SK-N-SH treated with all-trans-retinoic acid at 6 μM for 48 hours (cell line): ENCODE data around the gene TLCD2.

Experiments used
- CREB5 ChIP-seq: fragments of 250-450 bp; sonication (Bioruptor Pico); IDR thresholded peaks from 2 replicates; pipeline ENCODE4 v1.5.1; 2020; ENCODE audit warnings: low read depth, mild to moderate bottlenecking, moderate library complexity
- CSRNP3 ChIP-seq: fragments of 250-450 bp; sonication (Bioruptor Pico); IDR thresholded peaks from 2 replicates; pipeline ENCODE4 v1.5.1; 2021; ENCODE audit warnings: mild to moderate bottlenecking, moderate library complexity
- GLIS3 ChIP-seq: fragments of 250-450 bp; sonication (Bioruptor Pico); IDR thresholded peaks from 2 replicates; pipeline ENCODE4 v1.5.0; 2020; ENCODE audit warnings: mild to moderate bottlenecking, moderate library complexity
- ISL1 ChIP-seq: fragments of 250-450 bp; sonication (Bioruptor Pico); IDR thresholded peaks from 2 replicates; pipeline ENCODE4 v2.1.2; 2022; ENCODE audit warnings: mild to moderate bottlenecking, moderate library complexity
- OSR1 ChIP-seq: fragments of 250-450 bp; sonication (Bioruptor Pico); IDR thresholded peaks from 2 replicates; pipeline ENCODE4 v1.8.0; 2022; ENCODE audit warnings: moderate library complexity, mild to moderate bottlenecking, inconsistent platforms
- PPARA ChIP-seq: fragments of 250-450 bp; sonication (Bioruptor Pico); IDR thresholded peaks from 2 replicates; pipeline ENCODE4 v1.5.0; 2020; ENCODE audit warnings: mild to moderate bottlenecking, borderline replicate concordance
- RARB ChIP-seq: fragments of 250-450 bp; sonication (Bioruptor Pico); IDR thresholded peaks from 2 replicates; pipeline ENCODE4 v1.8.0; 2021; ENCODE audit warnings: mild to moderate bottlenecking, moderate library complexity
- TCF4 ChIP-seq: fragments of 250-450 bp; sonication (Bioruptor Pico); IDR thresholded peaks from 2 replicates; pipeline ENCODE4 v1.8.0; 2021; ENCODE audit warnings: mild to moderate bottlenecking, moderate library complexity, borderline replicate concordance
- ZFP30 ChIP-seq: fragments of 450-650 bp; formaldehyde crosslinking; IDR thresholded peaks from 2 replicates; pipeline ENCODE4 v1.5.0; 2022; ENCODE audit warnings: mild to moderate bottlenecking, moderate library complexity
- ZNF565 ChIP-seq: fragments of 450-650 bp; formaldehyde crosslinking; conservative IDR thresholded peaks from 2 replicates; pipeline ENCODE4 v1.5.0; 2020; ENCODE audit warnings: low read depth, mild to moderate bottlenecking, moderate library complexity
- ZNF70 ChIP-seq: fragments of 450-650 bp; formaldehyde crosslinking; IDR thresholded peaks from 2 replicates; pipeline ENCODE4 v1.5.0; 2020; ENCODE audit warnings: mild to moderate bottlenecking, moderate library complexity
- ZNF8 ChIP-seq: fragments of 450-650 bp; formaldehyde crosslinking; IDR thresholded peaks from 2 replicates; pipeline ENCODE4 v1.5.0; 2020; ENCODE audit warnings: mild to moderate bottlenecking, moderate library complexity
- TF ChIP-seq, protein P1 (sequence below): fragments of 250-450 bp; sonication (Bioruptor Pico); IDR thresholded peaks from 2 replicates; pipeline ENCODE4 v1.8.0; 2020; ENCODE audit warnings: mild to moderate bottlenecking, moderate library complexity, borderline replicate concordance

GRCh38 chr17:1718362-1719165, 8.4 kb upstream of the TLCD2 start:
- TF ChIP-seq GLIS3 (CRISPR knock-in tag) (no peak), TCF4 (no peak), ZFP30 (CRISPR knock-in tag) (no peak), RARB (CRISPR knock-in tag) (no peak), CSRNP3 (no peak), PPARA (no peak), ZNF565 (CRISPR knock-in tag) (no peak), CREB5 (CRISPR knock-in tag) (no peak), OSR1 (no peak), ZNF70 (no peak), ISL1 (CRISPR knock-in tag) (no peak), ZNF8 (no peak)
- TF ChIP-seq, protein P1, sequence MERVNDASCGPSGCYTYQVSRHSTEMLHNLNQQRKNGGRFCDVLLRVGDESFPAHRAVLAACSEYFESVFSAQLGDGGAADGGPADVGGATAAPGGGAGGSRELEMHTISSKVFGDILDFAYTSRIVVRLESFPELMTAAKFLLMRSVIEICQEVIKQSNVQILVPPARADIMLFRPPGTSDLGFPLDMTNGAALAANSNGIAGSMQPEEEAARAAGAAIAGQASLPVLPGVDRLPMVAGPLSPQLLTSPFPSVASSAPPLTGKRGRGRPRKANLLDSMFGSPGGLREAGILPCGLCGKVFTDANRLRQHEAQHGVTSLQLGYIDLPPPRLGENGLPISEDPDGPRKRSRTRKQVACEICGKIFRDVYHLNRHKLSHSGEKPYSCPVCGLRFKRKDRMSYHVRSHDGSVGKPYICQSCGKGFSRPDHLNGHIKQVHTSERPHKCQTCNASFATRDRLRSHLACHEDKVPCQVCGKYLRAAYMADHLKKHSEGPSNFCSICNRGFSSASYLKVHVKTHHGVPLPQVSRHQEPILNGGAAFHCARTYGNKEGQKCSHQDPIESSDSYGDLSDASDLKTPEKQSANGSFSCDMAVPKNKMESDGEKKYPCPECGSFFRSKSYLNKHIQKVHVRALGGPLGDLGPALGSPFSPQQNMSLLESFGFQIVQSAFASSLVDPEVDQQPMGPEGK (CRISPR knock-in tag): no peak
